Mesenteric fat pad (tissue), 1 donor: ENCODE measurements around the gene RAD21L1. TPM values are rescaled to one million over a fixed set of nuclear protein-coding genes. Genes with fewer than 3 reads are reported as not detected.

Experiments
- DNase-seq: peaks from one replicate; pipeline ENCODE4 v3.0.0-alpha.2; 2020; ENCODE audit warnings: low spot score
- total RNA-seq: library from RNA; stranded (reverse); fragmentation: NEBNext Ultra II Directional; extraction: Animal tissue kit (Norgen Biotek cat#: 25700); gene quantifications from one replicate; pipeline ENCODE4 v1.2.1, GENCODE V29; 2021
- donor health status: DM: yes; HTN: yes; CAD: no.

The RAD21L1 gene
- total RNA-seq, 1 donor from 2014 or later: not detected

GRCh38 chr20:1293641-1294379, 68.0 kb downstream of the RAD21L1 start:
- peak; percentile 74 for DNase-seq

GRCh38 chr20:1294497-1294896, 68.7 kb downstream of the RAD21L1 start:
- DNase-seq: peak; percentile 83

DNA sequence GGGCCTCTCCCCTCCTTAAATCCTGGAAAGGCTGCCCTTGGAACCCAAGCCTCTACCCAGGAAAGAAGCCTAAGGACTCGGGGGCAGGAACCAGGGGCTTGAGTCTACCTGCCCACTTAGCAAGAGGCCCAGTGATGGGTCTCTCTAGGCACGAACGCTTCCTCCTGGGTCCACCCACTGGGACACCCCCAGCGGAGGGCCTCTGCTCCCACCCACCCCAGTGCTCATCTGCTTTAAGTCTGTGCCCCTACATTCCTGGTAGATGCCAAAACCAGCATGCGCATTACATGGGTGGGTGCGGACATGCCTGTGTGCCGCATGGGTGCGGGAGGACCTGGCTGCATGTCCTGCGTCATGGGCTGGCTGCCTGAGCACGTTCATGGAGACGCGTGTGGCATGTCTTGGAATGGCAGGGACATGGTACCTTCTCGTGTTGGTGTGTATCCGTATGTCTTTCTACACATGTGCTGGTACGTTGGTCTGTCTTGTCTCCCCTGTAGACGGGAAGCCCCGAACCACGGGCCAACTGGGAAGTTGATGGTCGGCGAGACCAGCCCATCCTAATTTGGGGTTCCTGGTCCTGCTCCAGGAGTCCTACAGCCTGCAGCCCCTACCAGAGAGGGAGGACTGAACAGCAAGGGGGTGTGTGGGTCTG, 69.6 kb downstream of the RAD21L1 start:
- peak; percentile 77 for DNase-seq

GRCh38 chr20:1296117-1296610, 70.3 kb downstream of the RAD21L1 start:
- DNase-seq: peak; percentile 28

GRCh38 chr20:1296922-1297321, 71.1 kb downstream of the RAD21L1 start:
- no peak for DNase-seq

DNA sequence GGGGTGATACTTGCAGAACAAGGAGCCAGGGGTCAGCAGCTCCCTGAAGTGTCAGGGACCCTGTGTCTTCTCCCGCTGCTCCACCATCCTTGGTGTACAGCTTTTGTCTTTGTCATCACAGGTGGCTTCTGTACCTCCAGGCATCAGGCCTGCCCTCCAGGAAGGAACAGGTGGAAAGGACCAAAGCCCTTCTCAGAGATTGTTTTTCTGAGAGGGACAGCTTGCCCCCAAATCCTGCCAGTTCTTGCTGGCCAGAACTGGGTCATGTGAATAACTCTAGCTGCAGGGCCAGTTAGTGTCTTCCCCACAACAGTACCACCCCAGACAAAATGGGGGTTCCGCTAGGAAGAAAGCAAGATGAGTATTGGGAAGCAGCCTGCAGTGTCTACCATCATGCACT, 71.6 kb downstream of the RAD21L1 start:
- no peak for DNase-seq

DNA sequence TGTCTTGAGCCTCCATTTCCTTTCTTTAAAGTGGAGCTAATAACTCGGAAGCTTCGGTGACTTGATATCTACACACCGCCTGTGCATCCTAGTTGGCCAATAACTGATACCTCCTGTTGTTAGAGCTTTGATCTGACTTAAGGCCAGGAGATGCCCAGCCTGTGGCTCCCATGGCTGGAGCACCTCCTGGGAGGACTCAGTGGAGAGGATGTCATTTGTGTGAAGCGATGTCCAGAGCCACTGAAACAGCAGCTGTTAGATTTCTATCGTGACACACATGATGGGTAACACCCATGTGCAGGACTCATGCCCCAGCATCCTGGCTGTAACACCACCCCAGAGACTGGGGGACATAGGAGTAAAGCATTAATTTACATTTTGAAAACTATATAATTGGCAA, 72.3 kb downstream of the RAD21L1 start:
- DNase-seq: no peak

- no peak for DNase-seq
Measured at GRCh38 chr20:1298888-1299511, 73.2 kb downstream of the RAD21L1 start.

DNA sequence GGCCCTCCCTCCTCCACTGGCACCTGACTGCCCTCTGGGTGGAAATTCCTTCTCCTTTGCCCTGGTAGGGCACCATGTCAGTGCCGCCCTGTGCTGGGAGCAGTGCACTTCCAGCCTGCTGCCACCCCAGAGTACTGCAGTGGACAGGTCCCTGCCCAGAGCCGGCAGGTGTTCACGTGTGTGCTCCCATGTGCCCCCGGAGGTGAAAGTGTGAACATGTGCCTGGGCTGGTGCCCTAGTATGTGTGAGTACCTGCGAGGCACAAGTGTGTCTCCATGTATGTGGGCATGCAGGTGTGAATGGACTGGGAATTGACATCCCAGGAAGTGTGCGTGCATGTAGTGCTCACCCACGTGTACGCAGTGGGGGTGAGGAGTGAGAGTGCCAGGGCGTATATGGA, 73.7 kb downstream of the RAD21L1 start:
- no peak for DNase-seq

DNA sequence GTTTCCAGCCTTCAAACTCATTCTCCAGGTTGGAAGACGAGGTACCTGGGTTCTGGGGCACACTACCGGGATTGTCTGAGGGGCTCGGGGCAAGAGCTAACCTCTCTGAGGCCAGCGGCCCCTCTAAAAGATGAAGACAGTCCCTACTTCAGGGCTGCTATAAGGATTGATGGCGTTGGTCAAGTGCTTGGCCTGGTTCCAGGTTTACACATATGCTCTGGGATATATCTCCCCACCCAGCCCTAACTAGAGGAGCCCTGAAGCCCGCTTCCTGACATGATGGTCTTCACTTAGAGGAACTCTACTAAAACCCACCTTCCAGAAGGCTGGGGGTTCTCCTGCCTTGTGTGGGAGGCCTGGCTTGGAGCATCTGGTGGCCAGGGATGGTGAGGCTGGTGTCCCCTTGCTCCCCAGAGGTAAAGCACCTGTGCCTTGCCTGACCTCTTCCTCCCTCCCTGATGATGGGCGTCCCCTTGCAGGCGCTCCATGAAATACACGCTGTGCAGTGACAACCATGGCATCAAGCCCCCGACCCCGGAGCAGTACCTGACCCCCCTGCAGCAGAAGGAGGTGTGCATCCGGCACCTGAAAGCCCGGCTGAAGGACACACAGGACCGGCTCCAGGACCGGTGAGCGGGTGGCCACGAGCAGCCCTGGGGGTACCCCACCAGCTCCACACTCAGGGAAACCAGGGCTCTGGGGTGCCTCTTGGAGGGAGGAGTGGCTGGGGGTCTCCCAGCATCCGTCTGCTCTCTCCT, 74.4 kb downstream of the RAD21L1 start:
- DNase-seq: no peak

GRCh38 chr20:1301031-1301529, 75.2 kb downstream of the RAD21L1 start:
- no peak for DNase-seq

DNA sequence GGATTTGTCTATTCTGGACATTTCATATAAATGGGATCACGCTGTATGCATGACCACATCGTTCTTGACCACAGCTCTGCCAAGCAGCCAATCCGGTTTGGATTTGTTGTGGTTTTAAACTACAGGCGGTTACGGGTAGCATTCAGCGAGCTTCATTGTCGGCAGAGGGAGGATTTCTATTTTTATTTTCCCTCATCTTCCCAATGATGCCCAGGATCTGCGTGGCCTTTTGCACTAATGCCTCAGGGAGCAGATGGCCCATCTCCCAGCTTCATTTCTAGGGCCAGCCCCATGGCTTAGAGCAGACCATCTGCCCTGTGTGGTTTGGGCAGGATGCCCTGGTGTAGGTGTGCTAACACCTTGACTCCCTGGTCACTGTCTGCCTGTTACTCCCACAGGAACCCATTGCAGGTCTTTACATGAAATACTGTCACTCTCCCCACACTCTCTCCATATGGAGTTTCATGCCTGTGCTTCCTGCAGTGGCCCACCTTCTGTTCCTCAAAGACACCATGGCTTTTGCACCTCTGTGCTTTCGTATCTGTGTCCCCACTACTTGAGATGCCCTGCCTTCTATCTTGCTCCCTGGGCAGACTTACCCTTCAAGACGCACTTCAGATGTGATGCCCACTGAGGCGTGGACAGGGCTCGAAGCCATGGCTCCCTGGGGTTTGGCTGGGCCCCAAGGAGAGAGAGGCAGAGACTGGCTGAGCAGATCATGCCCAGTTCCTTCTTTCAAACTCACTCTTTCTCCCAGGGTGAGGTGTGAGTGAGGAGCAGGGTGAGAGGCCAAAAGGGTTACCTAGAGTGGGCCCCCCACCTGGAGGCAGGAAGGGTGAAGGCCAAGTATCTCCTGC, 77.1 kb downstream of the RAD21L1 start:
- no peak for DNase-seq

- DNase-seq: no peak
Measured at GRCh38 chr20:1304710-1305515, 79.1 kb downstream of the RAD21L1 start.

Other genes starting within 250 kb of the RAD21L1 start
- gene RSPO4, start 223.7 kb upstream of the RAD21L1 start, total RNA-seq: not detected
- 126 TPM for gene PSMF1, start 107.4 kb upstream of the RAD21L1 start, total RNA-seq
- 0.42 TPM for gene TMEM74B, start 41.1 kb upstream of the RAD21L1 start, total RNA-seq
- 0.32 TPM for gene C20orf202, start 22.6 kb upstream of the RAD21L1 start, total RNA-seq
- 4.9 TPM for gene SNPH, start 40.2 kb downstream of the RAD21L1 start, total RNA-seq
- gene SDCBP2, start 103.1 kb downstream of the RAD21L1 start, total RNA-seq: 7.2 TPM
- 384 TPM for gene FKBP1A, start 167.0 kb downstream of the RAD21L1 start, total RNA-seq
- gene NSFL1C, start 240.8 kb downstream of the RAD21L1 start, total RNA-seq: 78.6 TPM